H1 (cell line): ENCODE measurements around the gene COQ5. TPM values are rescaled to one million over a fixed set of nuclear protein-coding genes. Genes with fewer than 3 reads are reported as not detected.

Source experiments
- CTCF ChIA-PET: fragments of 300-600 bp; sonication (Branson Sonifier 250); formaldehyde crosslinking; loops from one replicate; lab custom pipeline; 2021; ENCODE audit not compliant: partially characterized antibody; lab: Charles Lee
- POLR2A ChIA-PET: fragments of 300-600 bp; sonication (Branson Sonifier 250); formaldehyde crosslinking; loops from one replicate; lab custom pipeline; 2021; ENCODE audit warnings: inconsistent platforms; ENCODE audit not compliant: partially characterized antibody; lab: Charles Lee
- DNase-seq, 2 experiments: peaks; one replicate each; pipeline versions ENCODE4 v3.0.0 to v3.0.0-alpha.2; 2010 to 2022; ENCODE audit warnings: low spot score in 2 of 2, low read depth in 1 of 2, mixed read lengths in 1 of 2
- FAIRE-seq: peaks from 2 replicates; lab custom pipeline; 2011; peaks lifted over from hg19 to GRCh38; lab: Jason Lieb, UNC
- H2AFZ ChIP-seq: 2 replicates; pipeline ENCODE4 v1.8.1; 2012; ENCODE audit warnings: low read length, inconsistent platforms
- H2AK5ac ChIP-seq: 2 replicates; pipeline ENCODE4 v1.6.1; 2013; ENCODE audit warnings: low read depth, low read length
- H2BK120ac ChIP-seq: replicated peaks from 2 replicates; pipeline ENCODE3; 2013; ENCODE audit warnings: low read depth, low read length, inconsistent platforms
- H2BK12ac ChIP-seq: 2 replicates; pipeline ENCODE4 v1.6.1; 2013; ENCODE audit warnings: low read depth, low read length
- H2BK15ac ChIP-seq: 2 replicates; pipeline ENCODE4 v1.6.1; 2013; ENCODE audit warnings: low read length
- H2BK20ac ChIP-seq: 2 replicates; pipeline ENCODE4 v1.6.1; 2013; ENCODE audit warnings: low read length
- H2BK5ac ChIP-seq: 2 replicates; pipeline ENCODE4 v1.6.1; 2013; ENCODE audit warnings: low read depth, low read length
- H3K14ac ChIP-seq: 2 replicates; pipeline ENCODE4 v1.6.1; 2013; ENCODE audit warnings: inconsistent platforms; ENCODE audit not compliant: insufficient read length
- H3K18ac ChIP-seq: 2 replicates; pipeline ENCODE4 v1.6.1; 2013; ENCODE audit warnings: low read length; ENCODE audit errors: extremely low read depth
- H3K23ac ChIP-seq: 2 replicates; pipeline ENCODE4 v1.6.1; 2013; ENCODE audit warnings: inconsistent platforms; ENCODE audit not compliant: insufficient read length
- H3K23me2 ChIP-seq: 2 replicates; pipeline ENCODE4 v1.6.1; 2013; ENCODE audit warnings: low read depth, low read length
- H3K27ac ChIP-seq: 2 replicates; pipeline ENCODE4 v1.6.1; 2011; ENCODE audit warnings: low read depth, low read length, inconsistent platforms
- H3K27me3 ChIP-seq, 4 experiments: replicated peaks in 1 of 4; 1 replicate in 1 of 4; 2 replicates in 3 of 4; pipeline versions ENCODE4 v1.6.1 to v1.8.1; 2011 to 2013; ENCODE audit warnings: low read length in 3 of 4, mild to moderate bottlenecking in 3 of 4, inconsistent platforms in 2 of 4, mixed read lengths in 2 of 4, moderate library complexity in 1 of 4; ENCODE audit not compliant: control insufficient read depth in 3 of 4, insufficient read depth in 3 of 4; ENCODE audit errors: extremely low read depth in 1 of 4
- H3K36me3 ChIP-seq, 4 experiments: 2 replicates each; pipeline versions ENCODE4 v1.6.1 to v1.8.1; 2011 to 2013; ENCODE audit warnings: mild to moderate bottlenecking in 4 of 4, low read length in 3 of 4, moderate library complexity in 2 of 4, control low read depth in 1 of 4, inconsistent platforms in 1 of 4; ENCODE audit not compliant: insufficient read depth in 4 of 4, control insufficient read depth in 2 of 4
- H3K4ac ChIP-seq: replicated peaks from 2 replicates; pipeline ENCODE3; 2013; ENCODE audit warnings: low read length, low read depth, mixed read lengths, inconsistent platforms; ENCODE audit not compliant: insufficient read length
- H3K4me1 ChIP-seq, 4 experiments: replicated peaks in 1 of 4; 1 replicate in 1 of 4; 2 replicates in 3 of 4; pipeline versions ENCODE4 v1.6.1 to v1.8.1; 2011 to 2013; ENCODE audit warnings: low read length in 3 of 4, inconsistent platforms in 2 of 4, mixed read lengths in 1 of 4; ENCODE audit not compliant: insufficient read depth in 4 of 4, control insufficient read depth in 3 of 4
- H3K4me2 ChIP-seq, 2 experiments: 2 replicates each; pipeline versions ENCODE4 v1.6.1 to v1.8.1; 2011 to 2013; ENCODE audit warnings: low read depth in 2 of 2, low read length in 2 of 2, control low read depth in 1 of 2, inconsistent platforms in 1 of 2, mild to moderate bottlenecking in 1 of 2; ENCODE audit not compliant: insufficient read depth in 1 of 2
- H3K4me3 ChIP-seq, 4 experiments: fragments of 200-600, 300-600 bp in 1 of 4; sonication (generic), shearing (Covaris generic), sonication (Bioruptor Twin) in 1 of 4; 2 replicates each; pipeline versions ENCODE4 v1.5.1 to v1.8.1; 2011 to 2016; ENCODE audit warnings: low read length in 4 of 4, low read depth in 3 of 4, control low read depth in 2 of 4, inconsistent platforms in 2 of 4, mild to moderate bottlenecking in 2 of 4, mixed read lengths in 1 of 4, moderate library complexity in 1 of 4; ENCODE audit not compliant: insufficient read depth in 2 of 4; ENCODE audit errors: extremely low read depth in 1 of 4
- H3K56ac ChIP-seq: replicated peaks from 2 replicates; pipeline ENCODE3; 2013; ENCODE audit warnings: low read depth, mild to moderate bottlenecking, mixed read lengths, low read length, inconsistent platforms; ENCODE audit not compliant: insufficient read length
- H3K79me1 ChIP-seq: 2 replicates; pipeline ENCODE4 v1.6.1; 2013; ENCODE audit warnings: low read depth, low read length, control low read depth
- H3K79me2 ChIP-seq, 2 experiments: 2 replicates each; pipeline versions ENCODE4 v1.6.1 to v1.8.1; 2012 to 2013; ENCODE audit warnings: low read length in 2 of 2, mild to moderate bottlenecking in 2 of 2, inconsistent platforms in 1 of 2; ENCODE audit not compliant: insufficient read depth in 2 of 2, control insufficient read depth in 1 of 2
- H3K9ac ChIP-seq, 4 experiments: replicated peaks in 1 of 4; 1 replicate in 1 of 4; 2 replicates in 3 of 4; pipeline versions ENCODE4 v1.6.1 to v1.8.1; 2011 to 2013; ENCODE audit warnings: low read depth in 3 of 4, low read length in 3 of 4, control low read depth in 2 of 4, mild to moderate bottlenecking in 2 of 4, moderate library complexity in 2 of 4, inconsistent platforms in 1 of 4; ENCODE audit errors: extremely low read depth in 1 of 4
- H3K9me3 ChIP-seq, 2 experiments: 2 replicates each; pipeline versions ENCODE4 v1.6.1 to v1.8.1; 2012 to 2013; ENCODE audit warnings: mild to moderate bottlenecking in 2 of 2, moderate library complexity in 2 of 2, control low read depth in 1 of 2, inconsistent platforms in 1 of 2, low read depth in 1 of 2, low read length in 1 of 2, mixed read lengths in 1 of 2; ENCODE audit not compliant: insufficient read depth in 2 of 2
- H4K20me1 ChIP-seq, 2 experiments: replicated peaks in 1 of 2; 2 replicates each; pipeline versions ENCODE3 to v1.8.1; 2011 to 2013; ENCODE audit warnings: inconsistent platforms in 2 of 2, low read length in 2 of 2, mild to moderate bottlenecking in 1 of 2; ENCODE audit not compliant: insufficient read depth in 2 of 2, control insufficient read depth in 1 of 2
- H4K5ac ChIP-seq: 2 replicates; pipeline ENCODE4 v1.6.1; 2013; ENCODE audit warnings: low read length, low read depth, mixed read lengths, inconsistent platforms; ENCODE audit not compliant: insufficient read length
- H4K8ac ChIP-seq: 2 replicates; pipeline ENCODE4 v1.8.0; 2013; ENCODE audit warnings: mild to moderate bottlenecking, moderate library complexity, low read length, inconsistent platforms; ENCODE audit not compliant: insufficient read depth; ENCODE audit errors: extremely low read depth
- H4K91ac ChIP-seq: replicated peaks from 2 replicates; pipeline ENCODE3; 2013; ENCODE audit warnings: low read length, mixed read lengths, inconsistent platforms; ENCODE audit not compliant: insufficient read length
- BACH1 ChIP-seq: IDR thresholded peaks from 2 replicates; pipeline ENCODE4 v1.6.1; 2012; ENCODE audit warnings: low read length, improper control_type of control experiment
- BRCA1 ChIP-seq: IDR thresholded peaks from 2 replicates; pipeline ENCODE4 v1.6.1; 2012; ENCODE audit warnings: low read depth, low read length, improper control_type of control experiment
- HDAC2 ChIP-seq, 2 experiments: fragments of 300-600 bp in 1 of 2; sonication (generic) in 1 of 2; IDR thresholded peaks; 2 replicates each; pipeline ENCODE4 v1.6.1; 2011 to 2012; ENCODE audit warnings: low read depth in 2 of 2, low read length in 2 of 2, mild to moderate bottlenecking in 2 of 2, moderate library complexity in 2 of 2, borderline replicate concordance in 1 of 2, inconsistent platforms in 1 of 2
- KDM1A ChIP-seq: fragments of 200-600, 300-600 bp; sonication (generic); IDR thresholded peaks from 2 replicates; pipeline ENCODE4 v1.7.1; 2016; ENCODE audit warnings: mild to moderate bottlenecking, low read length, borderline replicate concordance
- KDM5A ChIP-seq: fragments of 200-600 bp; IDR thresholded peaks from 2 replicates; pipeline ENCODE4 v1.7.1; 2012; ENCODE audit warnings: mild to moderate bottlenecking, low read length, inconsistent platforms, mixed read lengths
- POLR2AphosphoS5 ChIP-seq: IDR thresholded peaks from 2 replicates; pipeline ENCODE4 v1.6.1; 2011; ENCODE audit warnings: low read depth, low read length
- TBP ChIP-seq: IDR thresholded peaks from 2 replicates; pipeline ENCODE4 v1.6.1; 2011; ENCODE audit warnings: low read depth, low read length, improper control_type of control experiment
- WGBS, 2 experiments: shearing (Covaris generic) in 1 of 2; methylation state at CpG; one replicate each; pipeline versions ENCODE4 v1.1.6 to v1.1.7; 2013 to 2015; ENCODE audit warnings: low lambda C conversion rate in 2 of 2, mixed read lengths in 2 of 2, inconsistent platforms in 1 of 2, low coverage in 1 of 2, missing lambda C conversion rate in 1 of 2; ENCODE audit not compliant: insufficient replicate concordance in 2 of 2, insufficient coverage in 1 of 2, insufficient read length in 1 of 2; ENCODE audit errors: extremely low coverage in 1 of 2, missing lambda C conversion rate in 1 of 2; 5-methylcytosine and 5-hydroxymethylcytosine counted together
- polyA plus RNA-seq, 7 experiments: library from polyadenylated mRNA; depleted of rRNA in 3 of 7; stranded (reverse) in 5 of 7; unstranded in 2 of 7; fragments of >200 nt in 5 of 7; fragments of 200-250 nt in 2 of 7; gene quantifications; 1 replicate in 5 of 7; 2 replicates in 1 of 7; 4 replicates in 1 of 7; pipeline versions ENCODE4 v1.2.1 to v1.2.3, GENCODE V29; 2011 to 2013; ENCODE audit warnings: missing spikeins in 2 of 7, mixed read lengths in 2 of 7
- total RNA-seq: library from RNA; stranded (reverse); fragmentation: NEBNext Ultra II Directional; extraction: Animal tissue kit (Norgen Biotek cat#: 25700); gene quantifications from 2 replicates; pipeline ENCODE4 v1.2.1, GENCODE V29; 2021

COQ5 gene
- total and polyA plus RNA-seq, 2 of the 8 experiments (the other 6 are each of a cell fraction or from before 2014, with no cell fraction given), result 35.1 to 35.8 TPM

DNA sequence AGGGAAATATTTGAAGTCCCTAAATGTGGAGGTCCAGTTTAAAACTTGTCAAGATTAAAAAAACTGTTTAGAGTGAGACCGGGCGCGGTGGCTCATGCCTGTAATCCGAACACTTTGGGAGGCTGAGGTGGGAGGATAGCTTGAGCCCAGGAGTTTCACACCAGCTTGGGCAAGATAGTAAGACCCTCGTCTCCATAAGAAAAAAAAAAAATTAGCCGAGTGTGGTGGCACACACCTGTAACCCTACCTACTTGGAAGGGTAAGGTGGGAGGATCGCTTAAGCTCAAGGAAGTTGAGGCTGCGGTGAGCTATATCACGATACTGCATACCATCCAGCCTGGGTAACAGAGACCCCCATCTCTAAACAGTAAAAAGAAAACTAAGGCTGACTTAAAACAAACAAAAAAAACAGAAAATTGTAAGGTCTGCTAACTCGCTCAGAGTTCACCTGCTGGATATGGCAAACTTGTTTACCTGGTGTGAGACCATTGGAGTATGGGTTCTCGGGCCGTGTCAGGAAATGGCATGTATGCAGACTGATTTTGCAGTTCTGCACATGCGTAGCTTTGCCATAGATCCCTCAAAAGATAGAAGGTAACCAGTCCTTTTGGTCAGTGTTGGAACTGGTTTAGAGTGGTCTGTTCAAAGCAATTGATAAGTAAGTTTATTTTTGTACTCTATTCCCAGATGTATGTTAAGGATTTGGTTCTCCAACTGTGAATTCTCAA is 7.3 kb upstream of the COQ5 start:
- peak overlapping the region; percentile 86 to 99 (median 93); a peak in 7 of 8 replicates for H3K4me3 ChIP-seq
- H3K14ac ChIP-seq, result no peak overlapping the region

More for the DNA sequence above, 7.3 kb upstream of the COQ5 start:
- Histone ChIP-seq H4K5ac (no peak overlapping the region), H3K4ac (no peak overlapping the region), H3K27me3 (no peaks in the 10 kb centered on the region), H4K8ac (no peak overlapping the region), H3K36me3 (peaks cover 0 to 16% (median 2%) of the 10 kb centered on the region in 4 experiments; a peak in 2 of 8 replicates), H3K56ac (no peak overlapping the region), H2BK15ac (no peak overlapping the region), H4K91ac (no peak overlapping the region), H3K9ac (peak overlapping the region in 1 of 4 experiments; percentile 2; a peak in 2 of 7 replicates), H2AFZ (no peak overlapping the region), H2BK20ac (no peak overlapping the region), H2BK120ac (no peak overlapping the region), H3K18ac (no peak overlapping the region), H3K4me1 (peaks cover 3 to 8% (median 6%) of the 10 kb centered on the region in 4 experiments; a peak in 5 of 7 replicates), H3K4me2 (peak overlapping the region; percentile 73 to 91), H3K79me2 (peaks cover 25 to 65% of the 10 kb centered on the region in 2 experiments), H4K20me1 (peaks cover 12 to 23% of the 10 kb centered on the region in 2 experiments), H3K9me3 (no peaks in the 10 kb centered on the region; a peak in 1 of 4 replicates), H2BK12ac (no peak overlapping the region), H3K23me2 (peaks cover 3% of the 10 kb centered on the region; the same call in 1 of the 2 replicates), H3K23ac (no peak overlapping the region), H3K27ac (no peak overlapping the region), H2AK5ac (no peak overlapping the region), H3K79me1 (peaks cover 5% of the 10 kb centered on the region; the same call in 1 of the 2 replicates), H2BK5ac (no peak overlapping the region)
- TF ChIP-seq TBP, result no peak
- TF ChIP-seq KDM1A, result no peak
- TF ChIP-seq POLR2AphosphoS5, result no peak
- TF ChIP-seq HDAC2 (IDR thresholded peaks at IDR 0.05; ENCODE audit: borderline replicate concordance in 1 of 2, low read depth in 2 of 2, low read length in 2 of 2), result no peak
- no peak for TF ChIP-seq BRCA1
- no peak for TF ChIP-seq KDM5A
- no peak for TF ChIP-seq BACH1
- POLR2A ChIA-PET, result interaction anchor here (1.0 to 1.3 kb wide), 5 partner anchors 12 to 79 kb away, joined by 3 to 5 read pairs (median 3); no protein-coding TSS in a partner anchor
- CTCF ChIA-PET, result interaction anchor here (0.7 to 1.2 kb wide), 3 partner anchors 9 to 474 kb away, joined by 3 to 4 read pairs (median 3); no protein-coding TSS in a partner anchor
- 92% methylated on average over 13 of the region's 13 CpGs; no CpG with 5 or more reads in 1 of the 2 experiments for whole genome bisulfite sequencing, 2 experiments
- DNase-seq (no peak), FAIRE-seq (no peak)
